ENCODE data around the gene KISS1R. TPM values are rescaled to one million over a fixed set of nuclear protein-coding genes. Genes with fewer than 3 reads are reported as not detected.

Gene KISS1R
- total RNA-seq, 2 donors from 2014 or later, result 17.5 to 53.1 TPM

DNA sequence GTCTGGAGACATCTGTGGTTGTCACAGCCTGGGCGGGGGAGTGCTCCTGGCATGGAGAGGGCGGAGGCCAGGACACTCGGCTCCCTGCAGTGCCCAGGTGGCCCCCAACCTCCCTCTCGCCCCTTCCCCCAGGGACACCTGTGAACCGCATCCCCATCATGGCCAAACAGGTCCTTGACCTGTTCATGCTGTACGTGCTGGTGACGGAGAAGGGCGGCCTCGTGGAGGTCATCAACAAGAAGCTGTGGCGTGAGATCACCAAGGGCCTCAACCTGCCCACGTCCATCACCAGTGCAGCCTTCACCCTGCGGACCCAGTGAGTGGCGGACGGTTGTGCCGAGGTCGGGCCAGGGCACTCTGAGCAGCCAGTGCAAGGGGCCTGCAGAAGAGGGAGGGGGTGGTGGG, 47.0 kb downstream of the KISS1R start:
- H3K4me1 Mint-ChIP-seq, result peaks cover 5% of the 10 kb centered on the region
- no peaks in the 10 kb centered on the region for H3K27me3 Mint-ChIP-seq
- H3K27ac Mint-ChIP-seq, result no peak overlapping the region
- no peak overlapping the region for H3K4me3 Mint-ChIP-seq
- H3K9me3 Mint-ChIP-seq, result no peaks in the 10 kb centered on the region
- no peak for ATAC-seq (replicated peaks)
- H3K36me3 Mint-ChIP-seq (ENCODE audit: low read depth), result peaks cover 50% of the 10 kb centered on the region

DNA sequence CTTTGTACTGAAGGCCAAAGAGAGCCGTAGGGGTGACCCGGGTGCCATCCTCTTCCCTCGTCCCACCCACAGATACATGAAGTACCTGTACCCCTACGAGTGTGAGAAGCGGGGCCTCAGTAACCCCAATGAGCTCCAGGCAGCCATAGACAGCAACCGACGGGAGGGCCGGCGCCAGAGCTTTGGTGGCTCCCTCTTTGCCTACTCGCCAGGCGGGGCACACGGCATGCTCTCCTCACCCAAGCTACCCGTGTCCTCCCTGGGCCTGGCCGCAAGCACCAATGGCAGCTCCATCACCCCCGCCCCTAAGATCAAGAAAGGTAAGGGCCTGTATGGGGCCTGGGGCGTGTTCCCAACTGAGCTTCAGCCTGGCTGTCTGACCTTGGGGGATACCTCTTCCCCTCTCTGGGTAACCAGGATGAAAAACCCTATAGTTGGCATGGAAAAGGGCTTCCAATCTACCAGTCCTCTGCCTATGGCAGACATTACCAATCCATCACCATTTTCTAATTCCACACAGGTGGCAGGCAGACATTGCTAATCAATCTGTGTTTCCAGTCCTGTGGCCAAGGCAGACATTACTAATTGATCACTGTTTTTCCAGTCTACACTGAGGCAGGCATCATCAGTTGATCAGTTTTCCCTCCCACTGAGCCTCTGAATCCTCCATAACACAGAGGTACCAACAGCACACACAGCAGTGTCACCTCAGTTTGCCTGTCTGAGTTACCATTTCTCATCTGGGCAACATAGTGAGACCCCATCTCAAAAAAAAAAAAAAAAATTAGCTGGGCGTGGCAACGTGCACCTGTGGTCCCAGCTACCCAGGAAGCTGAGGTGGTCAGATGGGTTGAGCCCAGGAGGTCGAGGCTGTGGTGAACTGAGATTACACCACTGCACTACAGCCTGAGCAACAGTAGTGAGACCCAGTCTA, 47.9 kb downstream of the KISS1R start:
- peaks cover 54% of the 10 kb centered on the region for H3K36me3 Mint-ChIP-seq (ENCODE audit: low read depth)
- no peak overlapping the region for H3K27ac Mint-ChIP-seq
- ATAC-seq (replicated peaks), result no peak
- no peak overlapping the region for H3K4me3 Mint-ChIP-seq
- H3K4me1 Mint-ChIP-seq, result peaks cover 5% of the 10 kb centered on the region
- no peaks in the 10 kb centered on the region for H3K27me3 Mint-ChIP-seq
- no peaks in the 10 kb centered on the region for H3K9me3 Mint-ChIP-seq

DNA sequence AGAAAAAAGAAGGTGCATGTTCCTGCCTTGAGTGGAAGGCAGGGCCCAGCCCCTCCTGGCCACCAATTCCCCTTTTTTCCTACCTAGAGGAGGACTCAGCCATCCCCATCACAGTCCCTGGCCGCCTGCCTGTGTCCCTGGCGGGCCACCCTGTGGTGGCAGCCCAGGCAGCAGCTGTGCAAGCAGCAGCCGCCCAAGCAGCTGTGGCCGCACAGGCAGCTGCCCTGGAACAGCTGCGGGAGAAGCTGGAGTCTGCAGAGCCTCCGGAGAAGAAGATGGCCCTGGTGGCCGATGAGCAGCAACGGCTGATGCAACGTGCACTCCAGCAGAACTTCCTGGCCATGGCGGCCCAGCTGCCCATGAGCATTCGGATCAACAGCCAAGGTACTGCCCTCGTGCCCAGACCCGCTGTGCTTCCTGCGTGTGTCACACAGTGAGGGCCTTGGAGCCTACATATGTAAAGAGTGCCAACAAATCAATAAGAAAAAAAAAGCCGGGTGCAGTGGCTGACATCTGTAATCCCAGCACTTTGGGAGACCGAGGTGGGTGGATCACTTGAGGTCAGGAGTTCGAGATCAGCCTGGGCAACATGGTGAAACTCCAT, 49.5 kb downstream of the KISS1R start:
- Mint-ChIP-seq H3K36me3 (ENCODE audit: low read depth) (peaks cover 70% of the 10 kb centered on the region), H3K27me3 (no peaks in the 10 kb centered on the region), H3K27ac (no peak overlapping the region)

More for the DNA sequence above, 49.5 kb downstream of the KISS1R start:
- Mint-ChIP-seq H3K4me3 (no peak overlapping the region), H3K4me1 (peaks cover 5% of the 10 kb centered on the region), H3K9me3 (no peaks in the 10 kb centered on the region)
- no peak for ATAC-seq (replicated peaks)

Other genes with a start within 250 kb of the KISS1R start
- 1 to 10 TPM; 7.0 to 9.1 TPM for gene FSTL3, start 240.9 kb upstream of the KISS1R start, total RNA-seq
- gene PRSS57, start 221.9 kb upstream of the KISS1R start, total RNA-seq, result not detected
- gene PALM, start 208.4 kb upstream of the KISS1R start, total RNA-seq, result under 1 TPM in 1 of 2 donors, not detected in 1; 0.26 TPM
- under 1 TPM; 0.45 to 0.50 TPM for gene MISP, start 166.2 kb upstream of the KISS1R start, total RNA-seq
- 100 to 1,000 TPM; 405 to 726 TPM for gene PTBP1, start 119.9 kb upstream of the KISS1R start, total RNA-seq
- not detected for gene PLPPR3, start 95.4 kb upstream of the KISS1R start, total RNA-seq
- under 1 TPM in 1 of 2 donors, not detected in 1; 0.19 TPM for gene AZU1, start 89.5 kb upstream of the KISS1R start, total RNA-seq
- gene PRTN3, start 76.3 kb upstream of the KISS1R start, total RNA-seq, result not detected
- gene ELANE, start 65.0 kb upstream of the KISS1R start, total RNA-seq, result not detected
- under 1 TPM; 0.40 to 0.89 TPM for gene CFD, start 57.7 kb upstream of the KISS1R start, total RNA-seq
- 10 to 100 TPM; 60.4 to 64.1 TPM for gene MED16, start 24.1 kb upstream of the KISS1R start, total RNA-seq
- not detected for gene RNU6-9, start 23.8 kb upstream of the KISS1R start, total RNA-seq
- gene R3HDM4, start 4.1 kb upstream of the KISS1R start, total RNA-seq, result 10 to 100 TPM; 78.5 to 79.3 TPM
- gene ARID3A, start 8.7 kb downstream of the KISS1R start, total RNA-seq, result 10 to 100 TPM; 50.3 to 79.3 TPM
- gene WDR18, start 67.0 kb downstream of the KISS1R start, total RNA-seq, result 10 to 100 TPM; 43.2 to 94.2 TPM
- gene GRIN3B, start 83.1 kb downstream of the KISS1R start, total RNA-seq, result under 1 TPM in 1 of 2 donors, not detected in 1; 0.21 TPM
- gene TMEM259, start 103.8 kb downstream of the KISS1R start, total RNA-seq, result 100 to 1,000 TPM; 101 to 120 TPM
- gene RNU6-2, start 104.2 kb downstream of the KISS1R start, total RNA-seq, result not detected
- 100 to 1,000 TPM; 152 to 246 TPM for gene CNN2, start 109.3 kb downstream of the KISS1R start, total RNA-seq
- 10 to 100 TPM; 21.8 to 31.2 TPM for gene ABCA7, start 122.8 kb downstream of the KISS1R start, total RNA-seq
- 100 to 1,000 TPM; 211 to 310 TPM for gene ARHGAP45, start 149.8 kb downstream of the KISS1R start, total RNA-seq
- gene POLR2E, start 178.0 kb downstream of the KISS1R start, total RNA-seq, result 100 to 1,000 TPM; 155 to 248 TPM
- 100 to 1,000 TPM; 110 to 170 TPM for gene GPX4, start 186.7 kb downstream of the KISS1R start, total RNA-seq

Measured in activated T-helper 17 cell treated with anti-CD3 and anti-CD28 coated beads, Interleukin-2, amount 50 U/mL, for 72 hours (primary cell).